Measurements from ENCODE around the gene CORIN.
"Not testable (repeated sequence)": the region's sequence is repeated elsewhere in the genome, so short reads cannot be mapped to it uniquely, and the experiment has no call there.

The CORIN gene

DNA sequence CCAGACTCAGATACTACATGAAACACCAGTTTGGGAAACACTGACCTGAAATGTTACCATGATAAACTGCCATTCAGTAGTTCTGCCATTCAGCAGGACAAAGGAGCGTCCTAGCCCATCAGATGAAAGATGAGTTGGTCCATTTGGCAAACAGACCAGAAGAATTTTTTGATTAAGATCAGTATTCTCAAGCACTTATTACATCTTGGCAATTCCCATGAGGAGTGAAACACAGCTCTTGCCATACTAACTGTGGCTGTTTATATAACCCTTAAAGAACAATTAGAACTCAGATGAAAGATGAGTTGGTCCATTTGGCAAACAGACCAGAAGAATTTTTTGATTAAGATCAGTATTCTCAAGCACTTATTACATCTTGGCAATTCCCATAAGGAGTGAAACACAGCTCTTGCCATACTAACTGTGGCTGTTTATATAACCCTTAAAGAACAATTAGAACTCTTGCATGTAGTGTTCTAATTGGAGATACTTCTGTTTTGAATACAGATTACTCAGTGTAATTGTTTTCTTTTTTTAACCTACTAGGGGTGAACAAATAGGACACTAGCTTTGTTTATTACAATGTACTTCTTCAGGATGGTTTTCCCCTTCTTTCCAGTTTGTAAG lies 146.0 kb downstream of the CORIN start:
- not testable (repeated sequence) for DNase-seq (ENCODE audit: low spot score)

DNA sequence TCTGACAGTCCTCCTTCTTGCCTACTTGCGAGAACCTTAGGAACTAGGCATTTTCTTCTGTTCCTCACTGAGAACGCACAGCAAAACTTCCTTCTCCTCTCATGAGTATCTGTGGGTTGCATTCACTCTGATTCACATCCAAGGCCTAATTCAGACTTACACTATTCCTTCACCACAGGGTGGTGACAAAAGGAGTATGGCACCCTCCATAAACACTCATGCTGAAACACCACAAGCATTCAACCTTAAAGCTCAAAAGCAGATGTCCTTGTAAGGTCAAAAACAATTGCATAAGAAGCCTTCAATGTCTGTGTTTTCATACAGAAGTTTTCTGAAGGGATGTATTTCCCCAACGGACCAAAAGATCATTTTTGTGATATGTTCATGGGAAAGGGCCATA lies 147.3 kb downstream of the CORIN start:
- DNase-seq (ENCODE audit: low spot score): no peak

DNA sequence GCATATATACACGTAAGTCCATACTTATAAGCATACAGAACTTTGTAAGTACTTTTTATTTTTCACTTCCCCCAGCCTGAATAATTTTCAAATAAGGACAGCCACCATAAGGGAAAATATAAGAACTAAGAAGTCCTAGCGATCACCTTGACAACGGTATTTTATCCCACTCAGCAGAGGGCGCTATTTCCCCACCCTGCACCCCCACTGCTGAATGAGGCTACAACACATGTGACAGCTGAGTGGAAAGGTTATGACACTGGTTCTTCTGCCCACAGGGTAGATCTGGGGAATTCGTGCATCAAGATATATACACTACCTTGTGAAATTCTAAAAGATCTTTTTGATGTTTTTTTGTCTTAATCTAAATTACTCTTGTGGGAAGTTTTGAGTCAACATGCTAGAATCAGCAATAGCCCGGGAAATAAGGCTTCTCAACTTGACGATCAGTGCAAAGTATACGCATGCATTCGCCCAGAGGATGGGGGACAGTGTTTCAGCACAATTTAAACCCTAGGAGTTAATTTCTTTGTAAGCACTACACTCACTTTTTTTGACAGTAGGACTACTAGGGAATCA lies 151.5 kb downstream of the CORIN start:
- DNase-seq (ENCODE audit: low spot score): peak; percentile 34

DNA sequence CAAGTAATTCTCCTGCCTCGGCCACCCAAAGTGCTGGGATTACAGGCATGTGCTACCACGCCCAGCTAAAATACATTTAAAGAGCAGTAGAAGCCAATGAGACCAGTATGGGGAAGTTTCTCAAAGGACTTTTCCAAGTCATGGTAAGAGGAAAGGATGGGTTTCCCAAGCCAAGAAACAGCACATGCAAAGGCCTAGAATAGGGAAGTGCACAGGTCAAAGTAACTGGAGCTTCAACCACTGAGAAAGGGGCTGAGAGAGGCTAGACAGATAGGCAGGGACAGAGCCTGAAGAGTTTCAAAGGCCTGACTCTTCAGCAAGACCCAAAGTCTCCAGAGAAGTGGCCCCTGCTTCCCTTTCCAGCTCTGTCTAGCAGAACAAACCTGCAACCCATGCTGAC lies 162.1 kb downstream of the CORIN start:
- DNase-seq (ENCODE audit: low spot score): no peak

DNA sequence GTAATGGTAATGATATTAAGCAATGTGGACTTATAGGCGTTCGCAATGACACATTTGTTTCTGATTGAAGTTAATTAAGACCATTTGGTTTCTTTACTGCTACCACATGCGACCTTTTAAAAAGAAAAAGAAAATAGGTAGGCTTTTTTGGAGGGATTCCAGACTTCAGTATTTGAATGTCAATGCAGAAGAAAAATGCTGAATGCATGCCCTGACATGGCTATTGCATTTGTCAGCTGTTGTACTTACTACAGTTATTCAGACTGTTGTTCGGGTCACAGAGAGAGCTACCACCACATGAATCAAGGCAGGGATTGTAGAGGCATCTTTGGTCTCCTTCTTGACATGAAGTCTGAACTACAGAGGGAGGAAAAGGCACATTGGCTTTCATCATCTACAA lies 163.7 kb downstream of the CORIN start:
- DNase-seq (ENCODE audit: low spot score): no peak

DNA sequence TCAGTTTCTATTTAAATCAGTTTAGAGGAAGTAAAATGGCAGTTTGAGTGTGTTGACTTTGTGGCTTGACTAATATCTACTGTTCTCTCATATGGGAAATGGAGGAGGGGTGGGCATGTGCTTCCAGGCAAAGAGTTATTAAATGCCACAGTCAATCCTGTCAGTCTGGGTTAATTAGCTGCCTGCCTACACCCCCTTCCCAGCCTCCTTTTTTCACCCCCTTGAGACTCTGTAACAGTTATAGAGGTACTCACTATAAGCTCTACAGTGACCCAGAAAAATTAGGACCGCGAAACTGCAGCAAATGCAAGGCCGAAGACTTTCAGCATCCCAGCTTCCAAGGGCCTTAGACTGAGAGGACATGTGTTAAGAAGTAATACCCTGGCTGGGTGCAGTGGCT lies 165.2 kb downstream of the CORIN start:
- DNase-seq (ENCODE audit: low spot score): no peak

DNA sequence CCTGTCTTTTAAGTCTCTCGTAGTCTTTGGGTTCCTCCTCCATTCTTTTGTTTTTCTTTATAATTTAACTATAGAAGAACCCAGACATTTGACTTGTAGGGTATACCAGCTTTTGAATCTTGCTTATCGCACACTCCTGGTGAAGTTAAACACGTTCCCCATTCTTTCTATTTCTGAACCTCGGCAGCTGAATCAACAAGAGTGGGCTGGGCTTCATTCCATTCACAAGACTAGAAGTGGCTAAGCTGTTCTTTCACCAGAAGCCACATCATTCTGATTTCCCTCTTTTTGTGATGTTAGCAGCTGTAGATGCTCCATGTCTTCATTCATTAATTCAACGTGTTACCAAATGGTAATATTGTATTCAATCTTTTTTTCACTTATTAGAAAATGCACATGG lies 167.9 kb downstream of the CORIN start:
- DNase-seq (ENCODE audit: low spot score): no peak

DNA sequence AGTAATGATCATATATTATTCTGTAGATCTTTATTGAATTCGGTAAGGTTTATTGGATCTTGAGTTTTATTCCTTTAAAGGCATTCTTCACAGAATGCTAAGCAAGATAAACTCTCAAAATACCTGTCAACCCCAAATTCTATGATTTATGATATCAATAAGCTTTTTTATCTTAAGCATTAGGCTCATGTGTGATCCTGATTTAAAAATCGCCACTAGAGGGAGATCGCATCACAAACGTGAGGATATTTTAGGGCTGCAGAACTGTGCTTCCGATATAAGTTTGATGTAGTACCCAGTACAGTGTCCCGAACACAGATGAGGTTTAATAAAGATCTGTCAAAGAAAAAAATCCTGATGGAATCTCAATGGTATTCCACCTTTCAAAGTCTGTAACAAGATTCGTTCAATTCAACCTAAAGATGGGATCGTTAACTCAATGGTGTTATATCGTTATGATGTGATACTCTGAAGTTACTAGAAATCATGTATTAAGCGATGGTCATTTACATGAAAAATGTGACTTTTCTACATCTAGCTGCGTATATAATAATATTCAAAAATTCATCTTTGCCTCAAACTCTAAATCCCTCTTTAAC lies 169.0 kb downstream of the CORIN start:
- peak; percentile 37 for DNase-seq (ENCODE audit: low spot score)

DNA sequence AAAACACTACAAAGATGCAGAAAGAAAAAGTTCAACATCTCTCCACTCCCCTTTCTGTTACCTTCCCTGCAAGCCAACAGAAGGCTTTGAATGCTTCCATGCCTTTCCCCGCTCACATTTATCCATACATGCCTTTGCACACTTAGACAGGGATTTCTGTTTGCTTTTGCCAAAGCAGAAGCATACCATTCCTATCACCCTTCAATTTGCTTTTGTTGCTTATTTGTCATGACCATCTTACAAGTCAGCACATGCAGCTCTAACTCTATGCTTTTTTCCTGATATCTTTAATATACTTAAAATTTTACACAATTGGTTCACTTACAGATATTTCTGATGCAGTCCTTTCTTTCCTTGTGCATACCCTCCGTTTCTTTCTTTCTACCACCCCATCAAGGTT lies 169.6 kb downstream of the CORIN start:
- no peak for DNase-seq (ENCODE audit: low spot score)

DNA sequence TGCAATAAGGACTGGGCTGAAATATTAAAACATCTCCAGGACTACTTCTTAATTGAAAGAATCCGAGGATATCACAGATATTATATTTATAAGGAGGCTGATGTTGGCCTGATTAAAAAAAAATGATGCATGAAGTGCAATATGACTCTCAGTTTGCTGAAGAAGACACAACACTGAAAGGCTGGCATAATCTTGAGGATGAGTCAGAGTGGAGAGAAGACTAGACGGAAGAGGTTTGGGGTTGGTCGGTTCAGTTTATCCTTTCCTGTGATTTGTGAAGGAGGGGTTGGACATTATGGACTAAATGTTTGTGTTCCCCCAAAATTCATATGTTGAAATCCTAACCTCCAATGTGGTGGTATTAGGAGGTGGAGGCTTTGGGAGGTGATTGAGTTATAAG lies 170.3 kb downstream of the CORIN start:
- no peak for DNase-seq (ENCODE audit: low spot score)

DNA sequence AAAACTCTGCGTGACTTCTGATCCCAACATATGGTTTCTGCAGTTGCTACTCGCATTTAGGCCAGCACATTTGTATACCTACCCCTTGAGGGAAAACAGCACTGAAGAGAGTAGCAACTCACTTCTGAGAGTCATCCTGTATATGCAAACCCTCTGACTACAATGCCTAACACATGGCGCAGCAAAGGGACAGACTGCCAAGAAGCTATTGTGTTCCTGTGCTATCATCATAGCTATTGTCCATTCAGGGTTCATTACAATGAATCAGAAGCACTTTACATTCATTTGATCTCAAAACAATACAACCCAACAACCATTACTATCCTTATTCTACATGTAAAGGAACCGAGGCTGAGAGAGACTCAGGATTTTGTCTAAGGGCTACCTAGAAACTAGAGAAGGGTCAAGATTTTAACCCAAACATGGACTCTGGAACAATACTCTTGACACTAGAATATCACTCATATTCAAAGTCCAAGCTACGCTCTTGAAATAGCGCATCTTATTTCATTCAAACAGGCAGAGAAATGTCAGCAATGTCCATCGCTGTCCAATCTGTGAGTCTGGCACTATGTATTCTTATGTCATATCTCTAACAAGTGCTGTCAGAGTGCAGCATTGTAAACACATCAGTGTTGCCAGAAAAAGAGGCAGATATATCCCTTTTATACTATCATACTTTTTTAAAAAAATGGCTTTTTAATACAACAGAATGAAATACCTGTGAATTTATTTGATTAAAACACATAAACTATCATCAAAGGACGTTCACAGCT lies 173.6 kb downstream of the CORIN start:
- no peak for DNase-seq (ENCODE audit: low spot score)

DNA sequence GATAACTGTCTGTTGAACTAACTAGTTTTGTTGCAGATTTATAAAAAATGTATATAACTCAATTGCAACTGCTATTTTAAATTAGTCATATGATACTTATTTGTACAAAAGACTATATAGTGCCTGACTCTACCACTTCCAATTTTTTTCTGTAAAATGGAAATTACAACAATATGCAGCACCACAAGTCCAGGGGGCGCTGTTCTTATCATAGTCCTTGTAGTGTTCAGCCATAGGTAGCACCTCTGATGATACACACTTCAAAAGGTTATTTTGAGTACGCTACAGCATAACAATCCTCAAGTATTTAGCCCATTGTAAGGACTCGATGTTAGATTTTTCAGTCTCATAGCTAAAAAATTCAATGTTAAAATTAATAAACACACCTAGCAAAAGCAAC lies 174.9 kb downstream of the CORIN start:
- no peak for DNase-seq (ENCODE audit: low spot score)

DNA sequence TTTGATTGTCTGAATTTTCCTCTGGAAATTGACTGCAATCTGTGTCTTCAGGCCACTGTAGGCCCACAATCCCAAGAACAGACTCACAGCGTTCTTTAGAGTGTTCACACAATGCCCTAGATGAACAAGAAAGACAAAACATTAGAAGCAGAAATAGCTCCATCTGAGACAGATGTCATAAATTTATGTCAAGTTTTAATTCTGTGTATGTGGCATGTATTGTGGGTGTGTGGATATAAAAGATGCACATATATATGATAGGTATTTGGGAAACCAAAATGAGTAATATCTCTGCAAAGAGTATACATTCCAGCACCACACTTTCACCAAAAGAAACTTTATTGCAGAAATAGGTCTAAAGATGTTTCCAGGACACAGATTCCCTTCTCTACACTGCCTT lies 176.1 kb downstream of the CORIN start:
- DNase-seq (ENCODE audit: low spot score): no peak

DNA sequence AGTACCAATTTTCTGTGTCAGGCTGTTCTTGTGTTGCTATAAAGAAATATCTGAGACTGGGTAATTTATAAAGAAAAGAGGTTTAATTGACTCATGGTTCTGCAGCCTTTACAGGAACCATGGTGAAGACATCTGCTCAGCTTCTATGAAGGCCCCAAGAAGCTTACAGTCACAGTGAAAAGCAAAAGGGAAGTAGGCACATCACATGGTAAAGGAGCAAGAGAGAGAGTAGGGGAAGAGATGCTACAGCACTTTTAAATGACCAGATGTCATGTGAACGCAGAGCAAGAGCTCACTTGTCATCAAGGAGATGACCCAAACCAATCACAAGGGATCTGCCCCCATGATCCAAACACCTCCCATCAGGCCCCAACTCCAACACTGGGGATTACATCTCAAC lies 178.5 kb downstream of the CORIN start:
- DNase-seq (ENCODE audit: low spot score): no peak

DNA sequence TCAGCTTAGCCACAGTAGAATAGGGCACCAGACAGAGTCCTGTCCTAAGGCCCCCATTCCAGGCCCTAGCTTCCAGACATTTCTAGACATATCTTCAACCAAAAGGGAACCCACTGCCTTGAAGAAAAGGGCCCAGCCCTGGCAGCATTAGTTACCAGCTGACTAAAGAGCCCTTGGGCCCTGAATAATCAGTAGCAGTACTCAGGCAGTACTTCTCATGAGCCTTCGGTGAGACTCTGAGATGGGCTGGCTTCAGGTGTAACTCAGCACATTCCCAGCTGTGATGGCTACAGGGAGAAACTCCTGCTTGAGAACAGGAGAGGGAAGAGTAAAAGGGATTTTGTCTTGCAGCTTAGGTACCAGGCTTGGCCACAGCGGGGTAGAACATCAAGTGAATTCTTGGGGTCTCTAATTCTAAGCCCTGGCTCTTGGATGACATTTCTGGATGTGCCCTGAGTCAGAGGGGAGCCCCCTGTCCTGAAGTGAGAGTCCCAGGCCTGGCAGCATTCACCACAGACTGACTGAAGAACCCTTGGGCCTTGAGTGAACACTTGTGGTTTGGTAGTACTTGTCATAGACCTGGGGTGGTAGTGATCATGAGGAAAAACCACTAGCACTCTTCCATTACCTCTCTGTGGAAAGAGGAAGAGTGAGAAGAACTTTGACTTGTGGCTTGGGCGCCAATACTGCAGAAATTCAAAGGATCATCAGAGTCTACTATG lies 182.7 kb downstream of the CORIN start:
- no peak for DNase-seq (ENCODE audit: low spot score)

DNA sequence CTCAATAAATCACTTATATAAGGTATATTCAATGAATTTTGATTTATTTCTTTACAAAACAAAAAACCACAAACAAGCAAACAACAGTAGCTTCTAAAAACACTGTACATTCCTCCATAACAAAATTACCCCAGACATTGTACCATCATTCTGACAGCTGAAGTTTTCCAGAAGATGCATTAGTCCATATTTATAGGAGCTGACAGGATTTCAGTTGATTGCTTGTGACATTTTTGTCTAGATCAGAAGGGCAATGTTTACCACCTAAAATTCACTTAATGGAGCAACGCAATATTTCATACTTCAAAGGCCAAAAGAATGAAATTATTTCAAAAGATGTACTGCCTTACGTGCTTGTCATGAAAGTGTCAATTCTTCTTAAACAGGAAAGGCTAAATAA lies 185.8 kb downstream of the CORIN start:
- DNase-seq (ENCODE audit: low spot score): no peak

DNA sequence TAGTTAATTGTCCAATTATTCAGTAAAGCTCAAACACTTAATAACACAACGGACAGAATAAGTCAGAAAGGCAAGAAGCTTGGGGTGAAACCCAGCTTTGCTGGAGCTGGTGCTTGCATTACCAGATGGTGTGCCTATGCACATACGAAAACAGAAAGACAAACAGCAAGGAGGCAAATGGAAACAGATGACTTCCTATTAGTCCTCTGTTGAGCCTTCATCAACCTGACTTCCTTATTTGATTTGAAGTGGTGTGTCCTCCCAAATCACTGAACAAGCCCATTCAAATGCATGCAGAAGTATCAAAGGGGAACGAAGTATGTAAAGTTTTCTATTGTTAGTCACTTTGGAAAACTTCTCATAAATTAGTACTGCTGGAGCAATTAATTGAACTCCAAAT lies 186.6 kb downstream of the CORIN start:
- DNase-seq (ENCODE audit: low spot score): no peak

DNA sequence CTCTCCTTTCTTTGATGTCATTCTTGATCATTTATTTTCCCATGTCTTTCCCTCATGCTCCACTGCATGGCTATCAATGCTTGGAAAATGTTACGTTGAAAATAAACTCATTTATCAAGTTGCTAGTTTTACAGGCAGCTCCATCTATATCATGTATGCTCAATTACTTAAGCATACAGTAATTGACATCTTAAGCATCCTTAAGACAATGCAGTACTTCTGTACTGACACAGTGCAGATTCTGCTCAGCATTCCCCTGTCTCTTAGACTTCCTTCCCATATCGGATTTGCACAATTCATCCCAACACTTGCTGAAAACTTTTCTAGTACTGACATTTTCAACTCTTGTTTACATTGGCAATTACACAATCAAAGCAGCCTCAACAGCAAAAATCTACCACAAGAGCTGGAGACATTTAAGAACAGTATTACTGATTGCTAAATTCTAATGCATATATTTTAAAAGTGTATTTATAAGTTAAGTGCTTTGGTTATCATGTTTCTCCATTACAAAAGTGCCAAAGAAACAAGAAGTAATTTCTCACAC lies 187.2 kb downstream of the CORIN start:
- no peak for DNase-seq (ENCODE audit: low spot score)

DNA sequence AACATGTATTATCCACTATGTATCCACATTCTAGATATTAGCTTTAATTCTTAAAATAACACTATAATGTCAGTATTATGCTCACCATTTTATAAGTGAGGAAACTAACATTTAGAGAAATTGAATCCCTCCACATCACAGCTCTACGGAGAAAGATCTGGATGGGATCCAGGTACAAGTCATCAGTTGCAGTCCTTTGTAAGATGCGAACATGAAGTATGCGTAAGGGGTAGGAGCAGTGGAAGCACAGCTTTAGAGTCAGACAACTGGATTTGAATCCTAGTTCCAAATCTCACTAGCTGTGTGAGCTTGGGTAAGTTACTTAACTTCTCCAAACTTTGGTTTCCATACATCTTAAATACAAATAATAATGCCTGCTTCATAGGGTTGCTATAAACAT lies 190.3 kb downstream of the CORIN start:
- no peak for DNase-seq (ENCODE audit: low spot score)

DNA sequence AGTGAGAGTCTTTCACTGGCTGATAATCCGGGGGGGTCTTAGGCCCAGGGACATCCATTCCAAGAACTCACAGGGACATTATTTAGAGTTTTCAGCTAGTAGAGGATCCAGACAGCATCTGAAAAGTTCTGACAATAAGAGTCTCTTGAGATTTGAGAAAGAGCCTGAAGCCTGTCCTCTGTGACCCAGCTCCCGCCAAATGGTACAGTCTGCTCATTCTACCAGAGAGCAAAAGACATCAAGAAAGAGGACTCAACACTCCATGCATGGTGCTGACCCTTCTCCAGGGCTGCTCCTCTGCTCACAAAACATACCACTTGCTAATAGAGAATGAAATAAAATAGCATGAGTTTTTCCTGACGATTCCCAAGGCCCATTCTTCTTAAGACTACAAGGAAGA lies 190.8 kb downstream of the CORIN start:
- DNase-seq (ENCODE audit: low spot score): no peak

DNA sequence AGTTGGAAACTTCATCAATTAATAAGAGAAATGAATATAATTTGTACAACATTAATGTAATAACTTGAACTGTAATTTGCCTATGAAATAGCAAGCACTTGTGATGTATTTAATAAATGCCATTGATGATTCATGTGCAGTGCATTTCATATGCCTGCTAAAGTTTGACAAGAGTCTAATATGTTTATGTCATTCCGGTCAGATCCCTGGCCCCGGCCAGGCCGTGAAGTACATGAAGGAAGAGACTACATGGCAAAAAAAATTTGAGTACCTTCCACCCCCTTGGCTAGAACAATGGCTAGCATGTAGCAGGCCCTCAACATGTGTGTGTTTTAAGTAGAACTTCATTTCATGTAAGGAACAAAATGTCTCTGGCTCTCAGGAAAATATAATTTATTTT lies 191.5 kb downstream of the CORIN start:
- no peak for DNase-seq (ENCODE audit: low spot score)

DNA sequence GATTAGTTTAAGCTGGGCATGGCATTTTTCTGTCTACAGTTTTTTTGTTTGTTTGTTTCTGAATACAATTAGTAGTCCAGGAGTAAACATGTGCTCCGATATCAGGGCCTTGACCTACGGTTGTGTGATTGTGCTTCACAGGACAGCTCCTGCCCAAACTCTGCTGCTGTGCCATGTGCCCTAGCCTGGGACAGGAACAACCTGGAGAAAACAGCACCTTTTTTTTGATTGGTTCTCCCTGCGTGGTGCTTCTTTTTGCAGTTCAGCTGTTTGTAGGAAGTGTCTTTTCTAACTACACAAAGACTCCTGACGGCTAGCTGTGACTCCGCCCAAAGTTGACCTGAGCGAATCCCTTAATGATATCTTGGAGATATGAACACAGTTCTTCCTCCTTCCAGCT lies 194.0 kb downstream of the CORIN start:
- DNase-seq (ENCODE audit: low spot score): no peak
